HCT116 (cell line): ENCODE results near the gene DNAJC10. TPM values are rescaled to one million over a fixed set of nuclear protein-coding genes. Genes with fewer than 3 reads are reported as not detected.

Source experiments
- ATAC-seq: fragments of 200-7000 bp; cut with Tn5 transposase; 2 replicates; pipeline ENCODE4 v1.9.1; 2020; ENCODE audit warnings: mild to moderate bottlenecking, moderate library complexity
- BruUV-seq: library from RNA; stranded (reverse); fragments of 400-500 nt; replicated peaks from 2 replicates; lab custom pipeline; 2021; lab: Mats Ljungman, UMichigan
- CTCF ChIA-PET: fragments of 300-600 bp; sonication (Branson Sonifier 250); formaldehyde crosslinking; loops from one replicate; lab custom pipeline; 2021; ENCODE audit warnings: antibody characterized with exemption; lab: Charles Lee
- POLR2A ChIA-PET: fragments of 300-600, 350-600 bp; sonication (Branson Sonifier 250); formaldehyde crosslinking; loops from one replicate; lab custom pipeline; 2021; ENCODE audit warnings: antibody characterized with exemption; lab: Charles Lee
- RAD21 ChIA-PET, 2 experiments: fragments of 300-600 bp; sonication (Branson Sonifier 250); formaldehyde crosslinking; loops; one replicate each; lab custom pipeline; 2023; ENCODE audit warnings: low total read pairs in 2 of 2; ENCODE audit not compliant: uncharacterized antibody in 2 of 2, unreplicated experiment in 2 of 2, low non-redundant PET in 1 of 2; lab: Charles Lee
- DNase-seq: peaks from one replicate; pipeline ENCODE4 v3.0.0-alpha.2; 2010; ENCODE audit warnings: low read depth, low spot score
- H2AFZ ChIP-seq: fragments of 200-600 bp; shearing (Covaris generic), sonication (generic); 2 replicates; pipeline ENCODE4 v1.6.1; 2017; ENCODE audit warnings: low read depth, mixed run types, mixed read lengths, antibody characterized with exemption, low read length; ENCODE audit not compliant: poor library complexity, severe bottlenecking
- H3K27ac ChIP-seq: 2 replicates; pipeline ENCODE4 v1.5.1; 2012; ENCODE audit warnings: low read depth, low read length
- H3K27me3 ChIP-seq: fragments of 200-600 bp; sonication (generic); 2 replicates; pipeline ENCODE4 v1.6.1; 2016; ENCODE audit warnings: mixed run types, low read length, mixed read lengths; ENCODE audit not compliant: insufficient read depth
- H3K36me3 ChIP-seq, 2 experiments: fragments of 200-500 bp in 1 of 2; fragments of 200-600 bp in 1 of 2; sonication (Bioruptor generic) in 1 of 2; sonication (generic) in 1 of 2; 2 replicates each; pipeline versions ENCODE4 v1.5.1 to v1.6.1; 2014 to 2016; ENCODE audit warnings: low read length in 2 of 2, inconsistent platforms in 1 of 2, mixed read lengths in 1 of 2, mixed run types in 1 of 2; ENCODE audit not compliant: insufficient read depth in 2 of 2, control insufficient read depth in 1 of 2
- H3K4me1 ChIP-seq, 2 experiments: fragments of 200-600 bp in 1 of 2; sonication (generic) in 1 of 2; 2 replicates each; pipeline versions ENCODE4 v1.5.1 to v1.6.1; 2012 to 2017; ENCODE audit warnings: low read length in 2 of 2, inconsistent platforms in 1 of 2, mild to moderate bottlenecking in 1 of 2, mixed read lengths in 1 of 2, mixed run types in 1 of 2, moderate library complexity in 1 of 2; ENCODE audit not compliant: insufficient read depth in 2 of 2, control insufficient read depth in 1 of 2
- H3K4me2 ChIP-seq: fragments of 200-600 bp; sonication (generic); 2 replicates; pipeline ENCODE4 v1.6.1; 2017; ENCODE audit warnings: mixed run types, low read length, mixed read lengths
- H3K4me3 ChIP-seq, 2 experiments: fragments of 200-600 bp in 1 of 2; sonication (generic) in 1 of 2; replicated peaks in 1 of 2; 2 replicates each; pipeline ENCODE4 v1.5.1; 2011 to 2016; ENCODE audit warnings: low read length in 2 of 2, control low read depth in 1 of 2, low read depth in 1 of 2, mild to moderate bottlenecking in 1 of 2, mixed read lengths in 1 of 2, mixed run types in 1 of 2
- H3K79me2 ChIP-seq: fragments of 200-600 bp; sonication (generic); 2 replicates; pipeline ENCODE4 v1.6.1; 2017; ENCODE audit warnings: mild to moderate bottlenecking, mixed run types, low read length, moderate library complexity, mixed read lengths; ENCODE audit not compliant: insufficient read depth
- H3K9ac ChIP-seq: fragments of 200-600 bp; sonication (generic); 2 replicates; pipeline ENCODE4 v1.6.1; 2016; ENCODE audit warnings: low read length, mixed read lengths
- H3K9me2 ChIP-seq: fragments of 200-600 bp; sonication (generic), shearing (Covaris generic); 2 replicates; pipeline ENCODE4 v1.6.1; 2017; ENCODE audit warnings: mixed run types, mild to moderate bottlenecking, moderate library complexity; ENCODE audit not compliant: insufficient read depth
- H3K9me3 ChIP-seq, 2 experiments: fragments of 200-500 bp in 1 of 2; fragments of 200-600 bp in 1 of 2; sonication (Bioruptor generic) in 1 of 2; sonication (generic) in 1 of 2; 2 replicates each; pipeline ENCODE4 v1.6.1; 2014 to 2017; ENCODE audit warnings: low read length in 2 of 2, mixed read lengths in 2 of 2, inconsistent platforms in 1 of 2, low read depth in 1 of 2, mild to moderate bottlenecking in 1 of 2, mixed run types in 1 of 2, moderate library complexity in 1 of 2; ENCODE audit not compliant: control insufficient read depth in 1 of 2, insufficient read depth in 1 of 2
- H4K20me1 ChIP-seq: fragments of 200-600 bp; sonication (generic), shearing (Covaris generic); 2 replicates; pipeline ENCODE4 v1.6.1; 2017; ENCODE audit warnings: mixed run types, mild to moderate bottlenecking, moderate library complexity; ENCODE audit not compliant: insufficient read depth
- CBX3 ChIP-seq: IDR thresholded peaks from 2 replicates; pipeline ENCODE4 v1.6.1; 2012; ENCODE audit warnings: low read depth
- CTCF ChIP-seq, 3 experiments: fragments of 200-600 bp in 1 of 3; sonication (generic) in 1 of 3; IDR thresholded peaks in 2 of 3; conservative IDR thresholded peaks in 1 of 3; 2 replicates each; pipeline ENCODE4 v1.5.1; 2012 to 2017; ENCODE audit warnings: low read depth in 2 of 3, low read length in 2 of 3, antibody characterized with exemption in 1 of 3, borderline replicate concordance in 1 of 3, control low read depth in 1 of 3, mild to moderate bottlenecking in 1 of 3, mixed read lengths in 1 of 3, mixed run types in 1 of 3, moderate library complexity in 1 of 3; ENCODE audit not compliant: insufficient read depth in 1 of 3
- EGR1 ChIP-seq: IDR thresholded peaks from 2 replicates; pipeline ENCODE4 v1.6.1; 2012; ENCODE audit warnings: low read depth
- EZH2 ChIP-seq: fragments of 200-600 bp; sonication (generic); IDR thresholded peaks from 2 replicates; pipeline ENCODE4 v1.6.1; 2017; ENCODE audit warnings: antibody characterized with exemption, mixed run types
- EZH2phosphoT487 ChIP-seq: fragments of 200-600 bp; IDR thresholded peaks from 2 replicates; pipeline ENCODE4 v1.6.1; 2018; ENCODE audit warnings: antibody characterized with exemption, borderline replicate concordance
- FOSL1 ChIP-seq: IDR thresholded peaks from 2 replicates; pipeline ENCODE4 v1.6.1; 2012; ENCODE audit warnings: low read depth
- MAX ChIP-seq: IDR thresholded peaks from 2 replicates; pipeline ENCODE4 v1.6.1; 2012
- POLR2AphosphoS5 ChIP-seq: IDR thresholded peaks from 2 replicates; pipeline ENCODE4 v1.6.1; 2011; ENCODE audit warnings: mild to moderate bottlenecking, low read depth, low read length, moderate library complexity
- REST ChIP-seq: IDR thresholded peaks from 2 replicates; pipeline ENCODE4 v1.6.1; 2012; ENCODE audit warnings: low read depth
- SIN3A ChIP-seq: IDR thresholded peaks from 2 replicates; pipeline ENCODE4 v1.6.1; 2012; ENCODE audit warnings: low read depth
- SP1 ChIP-seq: IDR thresholded peaks from 2 replicates; pipeline ENCODE4 v1.6.1; 2012; ENCODE audit warnings: low read depth
- TCF7L2 ChIP-seq: IDR thresholded peaks from 2 replicates; pipeline ENCODE4 v1.7.0; 2011; ENCODE audit warnings: borderline replicate concordance, inconsistent platforms; ENCODE audit not compliant: insufficient read depth, insufficient read length; ENCODE audit errors: extremely low read depth
- YY1 ChIP-seq: IDR thresholded peaks from 2 replicates; pipeline ENCODE4 v1.6.1; 2011; ENCODE audit warnings: low read length, low read depth, moderate library complexity, mild to moderate bottlenecking; ENCODE audit not compliant: insufficient replicate concordance; ENCODE audit errors: extremely low read depth
- ZFX ChIP-seq: fragments of 450-650 bp; IDR thresholded peaks from 2 replicates; pipeline ENCODE4 v1.6.1; 2017
- ZNF274 ChIP-seq: fragments of 200-500 bp; sonication (Bioruptor generic); IDR thresholded peaks from 2 replicates; pipeline ENCODE4 v1.6.1; 2014; ENCODE audit warnings: mild to moderate bottlenecking, low read depth, low read length, inconsistent platforms
- intact Hi-C: fragments of 100-400 bp; cut with micrococcal nuclease; formaldehyde crosslinking; loops from 2 replicates; pipeline ENCODE4 v1.10.0; 2022
- total RNA-seq: library from RNA; stranded (reverse); gene quantifications from one replicate; pipeline ENCODE4 v1.2.1, GENCODE V29; 2021; ENCODE audit not compliant: unreplicated experiment
- TF ChIP-seq, protein P1 (sequence below): IDR thresholded peaks from 2 replicates; pipeline ENCODE4 v1.6.1; 2012

The DNAJC10 gene
- total RNA-seq, 1 experiment from 2014 or later = 80.4 TPM

DNA sequence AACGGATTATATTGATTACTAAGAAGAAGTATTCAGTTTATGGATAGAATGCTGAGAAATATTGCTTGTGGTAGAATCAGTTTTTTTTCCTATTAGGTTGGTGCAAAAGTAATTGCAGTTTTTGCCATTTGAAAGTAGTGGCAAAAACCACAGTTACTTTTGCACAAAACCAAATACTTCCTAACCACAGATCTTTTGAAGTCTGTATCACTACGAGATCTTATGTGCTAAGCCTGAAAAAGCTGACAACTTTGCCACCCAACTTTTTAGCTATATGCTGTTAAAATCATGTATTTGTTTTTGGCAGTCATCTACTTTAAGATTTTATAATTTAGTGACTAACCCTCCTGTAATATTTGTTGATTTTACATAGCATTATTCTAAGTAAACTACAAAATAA, 24.6 kb downstream of the DNAJC10 start:
- Histone ChIP-seq H3K9me3 (no peaks in the 10 kb centered on the region), H2AFZ (no peak overlapping the region), H4K20me1 (no peaks in the 10 kb centered on the region), H3K4me2 (no peak overlapping the region), H3K9me2 (no peaks in the 10 kb centered on the region), H3K27me3 (no peaks in the 10 kb centered on the region)
- no peak for DNase-seq
- no TSS peak for BruUV-seq
- RAD21 ChIA-PET = no interaction called here
- ATAC-seq = no peak
- TF ChIP-seq POLR2AphosphoS5 = no peak
- no peak for TF ChIP-seq SIN3A
- no peak for TF ChIP-seq MAX
- TF ChIP-seq TCF7L2 = no peak
- TF ChIP-seq, protein P1, sequence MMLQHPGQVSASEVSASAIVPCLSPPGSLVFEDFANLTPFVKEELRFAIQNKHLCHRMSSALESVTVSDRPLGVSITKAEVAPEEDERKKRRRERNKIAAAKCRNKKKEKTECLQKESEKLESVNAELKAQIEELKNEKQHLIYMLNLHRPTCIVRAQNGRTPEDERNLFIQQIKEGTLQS = no peak
- TF ChIP-seq FOSL1 = no peak
- no peak for TF ChIP-seq CBX3
- no peak for TF ChIP-seq SP1
- TF ChIP-seq REST = no peak
- no peak for TF ChIP-seq EZH2phosphoT487
- TF ChIP-seq EZH2 = no peak
- no peak for TF ChIP-seq CTCF (IDR thresholded peaks at IDR 0.05 in 2 of 3, conservative IDR thresholded peaks at IDR 0.05 in 1 of 3; ENCODE audit: borderline replicate concordance in 1 of 3, insufficient read depth in 1 of 3, low read depth in 2 of 3, low read length in 2 of 3)
- TF ChIP-seq ZFX = no peak
- TF ChIP-seq ZNF274 = no peak
- no peak for TF ChIP-seq EGR1
- no peak for TF ChIP-seq YY1
- TF ChIP-seq, all 23 proteins: peak for 0
- no peak overlapping the region for H3K9ac ChIP-seq
- no peak overlapping the region for H3K4me3 ChIP-seq
- H3K79me2 ChIP-seq = no peaks in the 10 kb centered on the region
- intact Hi-C loops = no loop called here
- ChIA-PET POLR2A (no interaction called here), CTCF (no interaction called here)
- no peaks in the 10 kb centered on the region for H3K4me1 ChIP-seq
- H3K27ac ChIP-seq = no peak overlapping the region
- H3K36me3 ChIP-seq = peaks cover 34 to 40% of the 10 kb centered on the region in 2 experiments
